Stimulated activated CD4-positive, alpha-beta T cell treated with anti-CD3 and anti-CD28 coated beads, Interleukin-4, amount 100 ng/mL, for 48 hours (primary cell): Measurements from ENCODE around the gene CHST10.

Source experiments
- DNase-seq, 2 donors: peaks; one replicate each; pipeline ENCODE4 v3.0.0-alpha.2; 2020; ENCODE audit warnings: low read depth in 2 of 2

The CHST10 gene

GRCh38 chr2:100416397-100416934 lies 1.0 kb downstream of the CHST10 start:
- no peak for DNase-seq

GRCh38 chr2:100413571-100413970 lies 3.9 kb downstream of the CHST10 start:
- no peak for DNase-seq

GRCh38 chr2:100412881-100413321 lies 4.6 kb downstream of the CHST10 start:
- no peak for DNase-seq

DNA sequence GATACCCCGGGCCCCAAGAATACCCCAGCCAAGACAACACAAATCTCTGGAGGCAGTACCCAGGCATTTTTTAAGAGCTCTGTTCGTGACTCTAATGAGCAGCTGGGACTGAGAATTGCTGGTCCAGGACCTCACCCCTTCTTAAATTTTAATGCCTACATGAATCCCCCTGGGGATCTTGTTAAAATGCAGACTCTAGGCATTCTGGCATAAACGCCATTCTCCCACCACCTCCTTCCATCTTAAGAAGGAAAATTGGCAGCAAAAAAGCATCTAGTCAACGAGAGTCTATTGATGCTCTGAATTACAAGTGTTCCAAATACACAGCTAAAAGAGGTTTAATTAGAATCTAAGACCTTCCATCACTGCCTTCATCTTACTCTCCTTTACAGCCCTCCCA lies 5.0 kb downstream of the CHST10 start:
- DNase-seq: no peak

DNA sequence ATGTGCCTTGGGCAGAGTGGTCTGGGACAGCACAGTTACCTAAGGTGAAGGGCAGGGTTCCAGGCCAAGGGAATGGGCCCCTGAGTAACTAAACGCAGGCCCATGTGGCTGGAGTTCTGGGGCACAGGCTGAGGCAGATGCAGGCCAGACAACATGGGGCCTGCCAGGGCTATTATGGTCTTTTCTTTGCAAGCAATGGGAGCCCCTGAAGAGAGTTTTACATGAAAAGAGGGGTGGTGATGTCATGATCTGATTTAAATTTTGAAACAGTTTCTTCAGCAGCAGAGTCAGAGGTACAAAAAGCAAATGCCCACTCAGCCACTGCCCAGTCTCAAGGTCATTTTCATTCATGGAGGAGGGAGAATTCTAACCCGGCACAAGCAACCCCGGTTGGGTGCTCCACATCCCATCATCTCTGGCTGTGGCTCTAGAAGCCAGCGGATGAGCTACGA lies 5.6 kb downstream of the CHST10 start:
- no peak for DNase-seq

DNA sequence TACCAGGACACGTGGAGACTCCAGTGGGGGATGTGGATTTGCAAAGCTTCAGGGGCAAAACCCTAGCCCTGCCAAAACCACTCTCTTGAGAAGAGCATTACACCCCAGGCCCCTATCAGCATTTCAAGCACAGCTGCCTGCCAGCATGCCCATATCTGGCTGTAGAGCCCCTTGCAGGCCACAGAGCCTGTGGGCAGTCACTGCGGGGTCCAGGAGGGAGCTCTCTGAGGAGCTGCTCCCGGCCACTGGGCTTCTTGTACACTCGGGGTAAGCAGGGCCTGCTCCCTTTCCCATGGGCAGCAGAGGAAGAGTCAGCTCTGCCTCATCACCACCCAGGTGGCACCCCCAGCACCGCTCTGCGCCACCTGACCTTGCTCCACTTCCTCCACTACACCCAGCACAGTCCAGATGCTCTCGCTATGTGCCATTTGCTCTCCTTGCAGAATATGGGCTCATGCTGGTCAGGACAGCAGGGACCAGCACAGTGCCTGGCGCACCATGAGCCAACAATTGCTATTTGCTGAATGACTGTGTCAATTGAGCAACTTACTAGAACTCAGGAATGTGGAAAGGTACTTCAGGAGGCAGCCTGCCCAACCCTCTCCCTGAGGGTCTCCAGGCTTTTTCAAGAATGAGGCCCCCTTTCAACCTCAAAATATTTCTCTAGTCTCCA lies 7.4 kb downstream of the CHST10 start:
- DNase-seq: no peak

DNA sequence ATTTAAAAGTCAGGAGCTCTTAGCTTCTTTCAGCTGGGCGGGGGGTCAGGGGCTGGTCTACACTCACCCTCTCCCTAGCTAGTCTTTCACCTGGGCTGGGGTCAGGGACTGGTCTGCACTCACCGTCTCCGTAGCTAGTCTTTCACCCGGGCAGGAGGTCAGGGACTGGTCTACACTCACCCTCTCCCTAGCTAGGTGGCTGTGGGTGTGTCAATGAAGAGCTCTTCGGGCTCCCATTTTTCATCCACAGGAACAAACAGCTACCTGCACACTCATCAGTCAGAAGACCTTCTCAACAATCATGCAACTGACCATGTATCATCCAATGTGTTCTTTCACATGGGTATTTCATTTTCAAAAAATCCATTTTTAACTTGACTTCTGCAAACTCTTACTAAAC lies 8.0 kb downstream of the CHST10 start:
- DNase-seq: no peak

DNA sequence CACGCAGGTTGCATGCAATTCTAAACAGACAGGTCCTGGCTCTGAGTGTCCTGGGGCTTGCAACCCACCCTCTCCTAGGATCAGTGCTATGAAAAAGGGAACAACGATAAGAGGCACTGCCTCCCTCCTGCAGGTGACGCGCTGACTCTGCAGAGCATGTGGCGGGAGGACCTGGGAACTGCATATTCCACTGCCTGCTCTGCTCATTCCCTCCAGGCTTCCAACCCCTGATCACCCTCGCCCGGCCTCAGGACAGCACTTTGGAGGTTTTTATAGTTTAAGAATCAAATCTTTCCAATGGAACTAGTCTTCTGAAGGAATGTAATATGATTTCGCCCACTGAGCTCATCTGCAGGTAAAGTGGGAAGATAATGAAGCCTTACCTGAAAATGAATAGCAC lies 8.5 kb downstream of the CHST10 start:
- DNase-seq: no peak

- no peak for DNase-seq
Measured at GRCh38 chr2:100408104-100408503, 9.4 kb downstream of the CHST10 start.

- no peak for DNase-seq
Measured at GRCh38 chr2:100407563-100407962, 9.9 kb downstream of the CHST10 start.

DNA sequence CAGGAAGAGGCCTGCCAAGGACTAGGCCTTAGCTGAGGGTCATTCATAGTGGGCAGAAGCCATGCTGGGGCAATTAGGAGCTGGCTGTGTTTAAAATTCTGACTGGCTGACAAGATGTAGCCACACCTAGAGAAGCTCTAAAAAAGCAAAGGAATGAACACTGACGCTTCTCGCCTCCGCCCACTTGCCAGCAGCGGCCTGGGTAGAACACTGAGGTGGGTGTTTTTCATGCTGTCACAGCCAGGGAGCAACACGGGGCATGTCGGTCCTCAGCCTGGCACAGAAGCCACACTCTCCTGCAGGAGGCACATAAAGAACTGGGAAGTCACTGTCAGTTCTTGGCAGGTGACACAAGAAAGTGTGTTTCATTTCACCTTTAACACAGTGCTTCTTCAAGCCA lies 10.4 kb downstream of the CHST10 start:
- no peak for DNase-seq

DNA sequence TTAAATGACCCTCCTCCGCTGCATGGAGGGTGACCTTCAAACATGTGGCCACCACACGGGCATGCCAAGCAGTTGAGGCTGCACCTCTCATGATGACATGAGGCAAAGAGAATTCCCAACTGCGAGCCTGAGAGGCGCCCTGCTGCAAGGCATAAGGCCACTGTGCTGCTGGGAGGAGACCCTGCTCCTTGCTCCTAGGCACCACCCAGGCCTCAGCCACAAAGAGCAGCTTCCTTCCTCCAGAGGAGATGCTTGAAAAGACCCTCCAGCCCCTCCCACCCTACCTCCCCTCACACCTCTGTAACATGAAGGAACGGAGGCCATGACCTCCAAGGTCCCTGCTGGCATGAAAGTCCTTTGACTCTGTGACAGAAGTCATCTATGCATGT lies 11.4 kb downstream of the CHST10 start:
- no peak for DNase-seq

DNA sequence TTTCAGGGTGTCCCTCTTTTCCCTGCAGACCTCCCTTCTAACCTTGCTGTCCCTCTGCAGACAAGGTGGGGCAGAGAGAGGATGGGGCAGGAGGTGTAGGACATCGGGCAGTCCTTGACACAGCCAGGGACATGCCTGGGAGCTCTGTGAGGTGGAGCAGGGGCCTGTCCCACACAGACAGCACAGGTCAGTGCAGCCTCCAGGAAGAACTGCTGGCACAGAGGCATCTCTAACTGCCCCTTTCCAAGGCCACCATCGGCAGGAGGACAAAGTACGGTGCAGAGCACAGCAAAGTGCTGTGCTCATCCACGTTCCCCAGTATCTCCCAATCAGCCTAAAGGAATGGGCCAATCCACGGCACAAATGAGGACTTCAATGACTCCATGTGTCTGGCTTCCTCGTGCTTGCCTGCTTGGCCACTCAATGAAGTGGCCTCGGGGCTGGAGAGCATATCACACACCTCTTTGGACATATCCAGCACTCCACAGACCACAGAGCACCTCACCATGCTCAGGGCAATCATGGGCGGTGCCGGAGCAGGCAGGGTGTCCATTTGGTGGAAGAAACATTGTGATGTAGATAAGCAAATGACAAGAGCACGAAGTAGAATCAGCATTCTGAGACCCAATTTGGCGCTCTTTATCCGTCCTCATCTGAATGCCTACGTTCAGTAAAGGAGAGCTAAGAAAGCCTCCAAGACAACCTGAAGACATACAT lies 11.9 kb downstream of the CHST10 start:
- no peak for DNase-seq

DNA sequence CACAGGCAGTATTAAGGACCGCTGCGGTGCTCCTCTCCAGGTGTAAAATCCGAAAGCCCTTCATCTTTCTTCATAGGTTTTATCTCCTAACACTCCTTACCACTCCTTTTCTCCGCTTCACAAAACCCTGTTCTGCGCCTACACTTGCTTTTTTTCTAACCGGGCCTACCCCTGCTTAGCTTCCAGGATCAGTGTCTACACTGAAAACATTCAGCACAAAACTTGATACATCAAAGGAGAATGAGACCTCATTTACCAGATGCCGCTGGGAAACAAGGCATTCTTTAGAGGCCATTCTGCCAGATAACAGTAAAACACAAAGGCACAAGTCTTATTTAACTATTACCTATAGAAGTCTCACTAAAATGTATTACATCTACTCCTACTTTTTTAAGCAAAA lies 13.1 kb downstream of the CHST10 start:
- DNase-seq: no peak

GRCh38 chr2:100403722-100404121 lies 13.7 kb downstream of the CHST10 start:
- no peak for DNase-seq

- DNase-seq: no peak
Measured at GRCh38 chr2:100401268-100401667, 16.2 kb downstream of the CHST10 start.

DNA sequence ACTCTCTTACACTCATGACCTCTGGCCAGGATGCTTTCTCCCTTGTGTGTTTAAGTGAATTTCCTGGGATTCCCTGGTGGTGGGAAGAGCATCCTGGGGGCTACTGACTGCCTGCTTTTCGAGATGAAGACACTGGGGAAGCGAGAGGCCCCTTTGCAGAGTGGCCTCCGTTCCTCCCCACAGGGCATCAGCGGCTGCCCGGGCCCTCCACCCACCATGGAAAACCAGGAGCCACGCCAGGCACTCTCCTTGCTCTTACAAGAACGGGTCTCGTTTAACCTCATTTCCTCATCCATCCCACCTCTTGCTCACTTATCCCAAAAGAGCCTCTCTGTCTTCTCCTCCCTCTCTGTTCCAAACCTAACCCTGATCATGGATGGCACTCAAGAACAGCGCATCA lies 17.8 kb downstream of the CHST10 start:
- DNase-seq: no peak

GRCh38 chr2:100397976-100398375 lies 19.5 kb downstream of the CHST10 start:
- no peak for DNase-seq

- DNase-seq: no peak
Measured at GRCh38 chr2:100397118-100397860, 20.2 kb downstream of the CHST10 start.

- DNase-seq: no peak
Measured at GRCh38 chr2:100396483-100396882, 21.0 kb downstream of the CHST10 start.

DNA sequence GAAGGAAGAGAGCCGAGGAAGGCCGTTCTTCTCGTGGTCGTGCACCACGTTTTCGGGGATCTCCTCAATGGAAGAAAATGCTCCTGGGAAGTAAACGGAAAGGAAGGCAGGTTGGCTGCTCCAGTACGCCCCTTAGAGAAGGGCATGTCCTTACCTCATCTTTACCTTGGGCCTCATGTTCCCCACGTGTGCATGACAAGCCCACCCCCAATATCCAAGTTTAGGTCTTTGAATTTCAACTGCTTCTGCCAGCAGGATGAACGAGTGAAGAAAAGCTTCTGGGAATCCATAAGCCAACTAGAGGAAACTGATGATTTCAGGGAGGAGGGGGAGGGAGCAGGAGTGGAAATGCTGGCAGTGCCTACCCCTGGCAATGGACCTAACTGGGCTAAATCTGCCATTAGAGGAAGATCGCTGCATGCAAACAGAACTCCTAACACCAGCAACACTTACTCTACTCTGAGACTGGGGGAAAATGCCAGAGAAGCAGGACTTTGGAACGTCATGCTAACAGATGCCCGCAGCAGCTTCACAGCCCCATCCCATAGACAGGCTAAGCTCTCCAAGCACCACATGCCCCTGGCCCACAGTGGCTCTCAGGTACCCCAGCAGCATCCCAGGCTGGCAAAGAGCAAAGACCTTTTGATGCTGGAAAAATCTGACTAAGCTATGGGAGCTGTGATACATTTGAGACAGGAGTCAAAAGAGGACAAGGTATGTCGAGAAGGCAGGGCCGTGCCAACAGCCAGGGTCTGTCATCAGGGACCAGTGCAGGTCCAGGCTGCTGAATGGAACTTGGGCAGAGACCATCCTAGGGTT lies 21.7 kb downstream of the CHST10 start:
- no peak for DNase-seq
